Spleen (tissue), 11 donors: Measurements from ENCODE around the gene EPHA8. TPM values are rescaled to one million over a fixed set of nuclear protein-coding genes. Genes with fewer than 3 reads are reported as not detected.

ENCODE experiments used
- DNase-seq: peaks from one replicate; pipeline ENCODE4 v3.0.0-alpha.2; 2020
- H3K27ac ChIP-seq, 8 donors: fragments of 200-600 bp; sonication (generic) in 7 of 8; 1 replicate in 4 of 8; 2 replicates in 4 of 8; pipeline versions ENCODE4 v1.5.0 to v1.8.0; 2016 to 2021; ENCODE audit warnings: inconsistent platforms in 4 of 8, mild to moderate bottlenecking in 4 of 8, moderate library complexity in 1 of 8
- H3K27me3 ChIP-seq, 7 donors: fragments of 200-600 bp; sonication (generic) in 6 of 7; replicated peaks in 1 of 7; 1 replicate in 4 of 7; 2 replicates in 3 of 7; pipeline versions ENCODE4 v1.5.0 to v1.8.0; 2016 to 2021; ENCODE audit warnings: inconsistent platforms in 3 of 7, mild to moderate bottlenecking in 1 of 7
- H3K36me3 ChIP-seq, 6 donors: fragments of 200-600 bp; sonication (generic) in 5 of 6; 1 replicate in 4 of 6; 2 replicates in 2 of 6; pipeline versions ENCODE4 v1.5.0 to v1.8.0; 2016 to 2021; ENCODE audit warnings: inconsistent platforms in 2 of 6
- H3K4me1 ChIP-seq, 6 donors: fragments of 200-600 bp; sonication (generic) in 5 of 6; 1 replicate in 3 of 6; 2 replicates in 3 of 6; pipeline versions ENCODE4 v1.5.0 to v1.8.0; 2016 to 2021; ENCODE audit warnings: inconsistent platforms in 3 of 6
- H3K4me3 ChIP-seq, 8 donors: fragments of 200-600 bp; sonication (generic) in 7 of 8; 1 replicate in 4 of 8; 2 replicates in 4 of 8; pipeline versions ENCODE4 v1.5.0 to v1.8.0; 2016 to 2021; ENCODE audit warnings: inconsistent platforms in 4 of 8, mild to moderate bottlenecking in 4 of 8, moderate library complexity in 2 of 8
- H3K9me3 ChIP-seq, 8 donors: fragments of 200-600 bp; sonication (generic) in 7 of 8; 1 replicate in 4 of 8; 2 replicates in 4 of 8; pipeline versions ENCODE4 v1.5.0 to v1.8.0; 2016 to 2021; ENCODE audit warnings: inconsistent platforms in 4 of 8
- CTCF ChIP-seq, 11 experiments: fragments of 200-600 bp in 7 of 11; fragments of 450-650 bp in 4 of 11; sonication (generic) in 4 of 11; IDR thresholded peaks in 8 of 11; conservative IDR thresholded peaks in 3 of 11; 1 replicate in 7 of 11; 2 replicates in 4 of 11; pipeline versions ENCODE4 v1.4.0 to v1.8.0; 2016 to 2021; ENCODE audit warnings: antibody characterized with exemption in 11 of 11, inconsistent platforms in 4 of 11, mild to moderate bottlenecking in 1 of 11
- POLR2A ChIP-seq, 3 donors: fragments of 450-650 bp; IDR thresholded peaks; one replicate each; pipeline ENCODE4 v1.5.1; 2017; ENCODE audit warnings: antibody characterized with exemption in 3 of 3, mild to moderate bottlenecking in 1 of 3
- POLR2AphosphoS5 ChIP-seq, 3 donors: sonication (generic); formaldehyde crosslinking; IDR thresholded peaks; one replicate each; pipeline ENCODE4 v1.5.1; 2017; ENCODE audit warnings: antibody characterized with exemption in 3 of 3
- WGBS, 5 donors: extraction: QIAGEN DNeasy Blood & Tissue Kit in 3 of 5; methylation state at CpG; one replicate each; pipeline versions ENCODE4 v1.1.5 to v1.1.7; 2013 to 2018; 5-methylcytosine and 5-hydroxymethylcytosine counted together
- intact Hi-C: fragments of 100-400 bp; cut with DNase I; formaldehyde crosslinking; loops from one replicate; pipeline ENCODE4 v1.15.0; 2023; ENCODE audit warnings: low total_unique reads
- polyA plus RNA-seq, 3 donors: library from polyadenylated mRNA; stranded (reverse); fragments of 200-250 nt; gene quantifications; one replicate each; pipeline ENCODE4 v1.2.1, GENCODE V29; 2013
- total RNA-seq, 7 donors: library from RNA; depleted of rRNA in 3 of 7; stranded (reverse); fragments of >200 nt in 3 of 7; fragmentation: NEBNext Ultra II Directional in 4 of 7; extraction: Animal tissue kit (Norgen Biotek cat#: 25700) in 4 of 7; gene quantifications; one replicate each; pipeline versions ENCODE4 v1.1.0 to v1.2.1, GENCODE V29; 2016 to 2021
- donor health status: healthy with polysubstance abuse.
- donor health status: DM: no; HTN: no; CAD: no; lungs with moderate emphysema.
- donor health status: DM: no; HTN: no; CAD: no.
- donor health status: Bipolar disorder and iron deficiency.
- donor health status: healthy.
- donor health status: DM: no; HTN: no; CAD: no.
- donor health status: DM: yes; HTN: yes; CAD: no.

EPHA8 gene
- total and polyA plus RNA-seq, 10 donors: 0.30 to 9.2 (median 4.9) TPM

- intact Hi-C loops: no loop called here
- DNase-seq: no peak
- TF ChIP-seq CTCF (IDR thresholded peaks at IDR 0.05 in 8 of 11, conservative IDR thresholded peaks at IDR 0.05 in 3 of 11) (no peak), POLR2A (IDR thresholded peaks at IDR 0.05) (no peak), POLR2AphosphoS5 (IDR thresholded peaks at IDR 0.05) (no peak)
- H3K27ac ChIP-seq: no peak overlapping the region
- H3K4me1 ChIP-seq: no peaks in the 10 kb centered on the region
- no peaks in the 10 kb centered on the region for H3K9me3 ChIP-seq
- H3K27me3 ChIP-seq: peaks cover 0 to 55% (median 10%) of the 10 kb centered on the region in 7 donors
- no peaks in the 10 kb centered on the region for H3K36me3 ChIP-seq
- 76 to 91% (median 84%) methylated on average over 7 of the region's 7 CpGs for WGBS, 5 donors
- H3K4me3 ChIP-seq: no peak overlapping the region
These were observed 6.0 kb downstream of the EPHA8 start for GRCh38 chr1:22569269-22569668.

- no peak overlapping the region for H3K27ac ChIP-seq
- DNase-seq: no peak
- peaks cover 0 to 44% (median 10%) of the 10 kb centered on the region in 7 donors for H3K27me3 ChIP-seq
- H3K4me3 ChIP-seq: no peak overlapping the region
- no peaks in the 10 kb centered on the region for H3K9me3 ChIP-seq
- no peaks in the 10 kb centered on the region for H3K36me3 ChIP-seq
- intact Hi-C loops: no loop called here
- no peaks in the 10 kb centered on the region for H3K4me1 ChIP-seq
- WGBS, 5 donors: 85 to 91% (median 89%) methylated on average over 34 of the region's 34 CpGs
- TF ChIP-seq POLR2AphosphoS5 (IDR thresholded peaks at IDR 0.05) (no peak), POLR2A (IDR thresholded peaks at IDR 0.05) (no peak), CTCF (IDR thresholded peaks at IDR 0.05 in 8 of 11, conservative IDR thresholded peaks at IDR 0.05 in 3 of 11) (no peak)
These were observed 7.0 kb downstream of the EPHA8 start for GRCh38 chr1:22570140-22570909.

- Histone ChIP-seq H3K27ac (no peak overlapping the region), H3K4me1 (no peaks in the 10 kb centered on the region), H3K9me3 (no peaks in the 10 kb centered on the region), H3K4me3 (no peak overlapping the region), H3K27me3 (peaks cover 0 to 21% (median 5%) of the 10 kb centered on the region in 7 donors), H3K36me3 (no peaks in the 10 kb centered on the region)
- TF ChIP-seq CTCF (IDR thresholded peaks at IDR 0.05 in 8 of 11, conservative IDR thresholded peaks at IDR 0.05 in 3 of 11): no peak
- TF ChIP-seq POLR2A (IDR thresholded peaks at IDR 0.05): no peak
- no peak for TF ChIP-seq POLR2AphosphoS5 (IDR thresholded peaks at IDR 0.05)
- intact Hi-C loops: no loop called here
- 47 to 59% (median 57%) methylated on average over 7 to 9 of the region's 9 CpGs for WGBS, 5 donors
- DNase-seq: no peak
These were observed 9.5 kb downstream of the EPHA8 start for GRCh38 chr1:22572818-22573217.

- Histone ChIP-seq H3K4me1 (no peaks in the 10 kb centered on the region), H3K27ac (no peak overlapping the region), H3K9me3 (no peaks in the 10 kb centered on the region), H3K36me3 (no peaks in the 10 kb centered on the region), H3K4me3 (no peak overlapping the region), H3K27me3 (peaks cover 0 to 21% (median 5%) of the 10 kb centered on the region in 7 donors)
- 59 to 85% (median 73%) methylated on average over 7 of the region's 7 CpGs for WGBS, 5 donors
- intact Hi-C loops: no loop called here
- TF ChIP-seq POLR2A (IDR thresholded peaks at IDR 0.05) (no peak), CTCF (IDR thresholded peaks at IDR 0.05 in 8 of 11, conservative IDR thresholded peaks at IDR 0.05 in 3 of 11) (no peak), POLR2AphosphoS5 (IDR thresholded peaks at IDR 0.05) (no peak)
- DNase-seq: no peak
These were observed 9.9 kb downstream of the EPHA8 start for GRCh38 chr1:22573237-22573636.
